ENCODE measurements around the gene DNAJA4.

DNA sequence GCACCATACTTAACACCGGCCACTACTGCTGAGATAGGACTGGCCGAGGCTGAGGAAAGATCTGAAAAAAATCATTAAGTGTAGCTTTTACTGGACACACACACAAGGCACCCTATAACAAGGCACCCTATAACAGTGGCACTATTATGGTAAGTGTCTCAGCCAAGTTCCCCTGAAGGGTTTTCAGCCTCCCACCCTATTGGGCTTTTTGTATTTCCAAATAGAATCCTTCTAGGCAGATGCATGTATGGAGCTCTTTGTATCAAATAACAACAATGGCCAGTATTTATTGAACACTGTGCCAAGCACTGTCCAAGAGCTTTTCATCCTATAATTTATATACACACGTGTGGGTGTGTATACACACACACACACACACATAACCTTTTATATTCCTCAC, 6.7 kb upstream of the DNAJA4 start:
- TF ChIP-seq POLR2A (IDR thresholded peaks at IDR 0.05), result no peak
- TF ChIP-seq, protein P1, sequence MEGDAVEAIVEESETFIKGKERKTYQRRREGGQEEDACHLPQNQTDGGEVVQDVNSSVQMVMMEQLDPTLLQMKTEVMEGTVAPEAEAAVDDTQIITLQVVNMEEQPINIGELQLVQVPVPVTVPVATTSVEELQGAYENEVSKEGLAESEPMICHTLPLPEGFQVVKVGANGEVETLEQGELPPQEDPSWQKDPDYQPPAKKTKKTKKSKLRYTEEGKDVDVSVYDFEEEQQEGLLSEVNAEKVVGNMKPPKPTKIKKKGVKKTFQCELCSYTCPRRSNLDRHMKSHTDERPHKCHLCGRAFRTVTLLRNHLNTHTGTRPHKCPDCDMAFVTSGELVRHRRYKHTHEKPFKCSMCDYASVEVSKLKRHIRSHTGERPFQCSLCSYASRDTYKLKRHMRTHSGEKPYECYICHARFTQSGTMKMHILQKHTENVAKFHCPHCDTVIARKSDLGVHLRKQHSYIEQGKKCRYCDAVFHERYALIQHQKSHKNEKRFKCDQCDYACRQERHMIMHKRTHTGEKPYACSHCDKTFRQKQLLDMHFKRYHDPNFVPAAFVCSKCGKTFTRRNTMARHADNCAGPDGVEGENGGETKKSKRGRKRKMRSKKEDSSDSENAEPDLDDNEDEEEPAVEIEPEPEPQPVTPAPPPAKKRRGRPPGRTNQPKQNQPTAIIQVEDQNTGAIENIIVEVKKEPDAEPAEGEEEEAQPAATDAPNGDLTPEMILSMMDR (IDR thresholded peaks at IDR 0.05), result no peak
- no peak for TF ChIP-seq EP300 (IDR thresholded peaks at IDR 0.05)
- TF ChIP-seq POLR2AphosphoS5 (IDR thresholded peaks at IDR 0.05), result no peak

All from sigmoid colon (tissue), 4 donors.